IgD-negative memory B cell (primary cell): ENCODE data around the gene ITGA11. TPM values are rescaled to one million over a fixed set of nuclear protein-coding genes. Genes with fewer than 3 reads are reported as not detected.

Experiments used
- H3K27ac Mint-ChIP-seq, 3 donors: one replicate each; pipeline ENCODE4 v1.8.0; 2020 to 2022; ENCODE audit warnings: mild to moderate bottlenecking in 3 of 3, mixed read lengths in 3 of 3, moderate library complexity in 1 of 3
- H3K27me3 Mint-ChIP-seq: one replicate; pipeline ENCODE4 v1.8.0; 2021; ENCODE audit warnings: mixed read lengths
- H3K36me3 Mint-ChIP-seq: one replicate; pipeline ENCODE4 v1.8.0; 2020; ENCODE audit warnings: mild to moderate bottlenecking, mixed read lengths
- H3K4me1 Mint-ChIP-seq, 3 donors: one replicate each; pipeline ENCODE4 v1.8.0; 2020 to 2022; ENCODE audit warnings: mixed read lengths in 3 of 3, mild to moderate bottlenecking in 1 of 3
- H3K4me3 Mint-ChIP-seq, 4 donors: one replicate each; pipeline ENCODE4 v1.8.0; 2020 to 2022; ENCODE audit warnings: mild to moderate bottlenecking in 4 of 4, mixed read lengths in 4 of 4, moderate library complexity in 3 of 4
- H3K9me3 Mint-ChIP-seq, 3 donors: one replicate each; pipeline ENCODE4 v1.8.0; 2020 to 2021; ENCODE audit warnings: mixed read lengths in 3 of 3, mild to moderate bottlenecking in 1 of 3
- polyA plus RNA-seq: library from polyadenylated mRNA; unstranded; fragments of 300-500 nt; fragmentation: Illumina TruSeq; gene quantifications from one replicate; pipeline ENCODE4 v1.2.3, GENCODE V29; 2021

Gene ITGA11
- polyA plus RNA-seq, 1 donor from 2014 or later: not detected

- Mint-ChIP-seq H3K4me3 (no peak overlapping the region), H3K27me3 (peaks cover 19% of the 10 kb centered on the region), H3K9me3 (no peaks in the 10 kb centered on the region), H3K4me1 (no peaks in the 10 kb centered on the region), H3K36me3 (no peaks in the 10 kb centered on the region), H3K27ac (no peak overlapping the region)
Measured at GRCh38 chr15:68328443-68328842, 103.5 kb downstream of the ITGA11 start.

DNA sequence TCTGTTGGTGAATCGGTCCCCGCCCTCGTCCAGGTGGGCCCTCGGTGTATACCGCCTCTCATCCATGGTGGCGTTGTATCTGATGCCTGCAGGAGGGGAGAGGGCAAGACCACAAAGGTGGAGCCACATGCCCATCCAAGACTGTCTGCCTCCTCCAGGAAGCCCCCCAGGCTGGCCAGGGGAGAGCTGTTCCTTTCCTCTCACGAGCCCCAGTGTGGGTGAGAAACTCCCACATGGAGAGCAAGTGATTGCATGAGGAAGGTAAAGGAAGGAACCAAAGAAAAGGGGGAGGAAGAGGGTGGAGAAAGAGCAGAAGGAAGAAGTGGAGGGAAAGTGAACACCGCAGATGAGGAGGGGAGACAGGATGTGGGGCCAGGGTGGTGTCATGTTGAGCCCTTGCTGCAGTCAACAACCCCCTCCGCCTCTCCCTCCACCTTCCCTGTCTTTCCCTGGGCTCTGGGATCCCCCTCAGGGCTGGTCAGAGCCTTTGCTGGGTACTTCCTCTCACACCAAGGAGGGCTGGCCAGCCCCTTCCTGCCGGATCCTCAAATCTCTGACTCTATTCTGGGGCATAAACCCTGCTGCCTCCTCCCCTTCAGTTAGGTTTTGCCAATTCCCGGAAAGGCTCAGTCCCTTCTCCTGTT lies 105.1 kb downstream of the ITGA11 start:
- Mint-ChIP-seq H3K4me1 (no peaks in the 10 kb centered on the region), H3K9me3 (no peaks in the 10 kb centered on the region), H3K27ac (no peak overlapping the region), H3K36me3 (no peaks in the 10 kb centered on the region), H3K27me3 (peaks cover 19% of the 10 kb centered on the region), H3K4me3 (no peak overlapping the region)

DNA sequence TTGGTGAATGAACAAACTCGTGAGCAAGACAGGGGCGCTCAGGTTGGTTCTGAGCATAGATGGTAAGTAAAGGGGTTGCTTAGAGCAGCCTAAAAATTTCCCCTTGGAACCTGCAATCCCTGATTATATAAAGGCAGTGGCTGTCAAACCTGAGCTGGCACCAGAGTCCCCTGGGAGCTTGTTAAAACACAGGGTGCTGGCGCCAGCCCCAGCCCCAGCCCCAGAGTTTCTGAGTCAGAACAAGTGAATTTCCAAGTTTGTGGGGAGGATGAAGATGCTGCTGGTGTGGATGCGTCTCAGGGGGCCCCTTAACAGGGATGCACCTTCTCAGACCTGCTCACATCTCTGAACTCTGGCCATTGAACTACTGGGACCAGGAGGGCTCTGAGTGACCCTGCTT lies 106.2 kb downstream of the ITGA11 start:
- H3K9me3 Mint-ChIP-seq: no peaks in the 10 kb centered on the region
- peaks cover 18% of the 10 kb centered on the region for H3K27me3 Mint-ChIP-seq
- H3K27ac Mint-ChIP-seq: peak overlapping the region in 1 of 3 donors; percentile 5
- H3K4me3 Mint-ChIP-seq: no peak overlapping the region
- no peaks in the 10 kb centered on the region for H3K4me1 Mint-ChIP-seq
- no peaks in the 10 kb centered on the region for H3K36me3 Mint-ChIP-seq

GRCh38 chr15:68322796-68323195 lies 109.2 kb downstream of the ITGA11 start:
- Mint-ChIP-seq H3K9me3 (no peaks in the 10 kb centered on the region), H3K27me3 (peaks cover 11% of the 10 kb centered on the region), H3K4me3 (no peak overlapping the region), H3K36me3 (peaks cover 1% of the 10 kb centered on the region), H3K4me1 (no peaks in the 10 kb centered on the region), H3K27ac (no peak overlapping the region)

DNA sequence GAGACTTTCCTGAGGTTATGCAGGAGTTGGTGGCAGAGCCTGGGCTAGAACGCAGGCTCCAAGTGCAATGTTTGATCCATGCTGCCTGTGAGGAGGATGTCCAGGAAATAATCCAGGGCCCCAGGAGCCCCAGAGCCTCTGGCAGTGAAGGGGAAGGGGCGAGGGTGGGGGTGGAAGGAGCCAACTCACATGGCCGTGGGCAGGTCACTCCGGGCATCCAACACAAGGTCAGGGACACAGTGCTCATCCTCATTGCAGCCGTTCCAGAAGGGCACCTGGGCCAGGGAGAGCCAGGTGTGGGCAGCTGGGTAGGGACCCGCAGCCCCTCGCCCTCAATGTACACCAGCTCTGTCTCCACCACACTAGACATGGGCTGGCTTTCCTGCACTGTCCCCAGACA lies 110.7 kb downstream of the ITGA11 start:
- Mint-ChIP-seq H3K9me3 (no peaks in the 10 kb centered on the region), H3K4me3 (no peak overlapping the region), H3K36me3 (peaks cover 1% of the 10 kb centered on the region), H3K27me3 (peaks cover 11% of the 10 kb centered on the region), H3K4me1 (peaks cover 0 to 3% (median 0%) of the 10 kb centered on the region in 3 donors), H3K27ac (no peak overlapping the region)

GRCh38 chr15:68319997-68320396 lies 112.0 kb downstream of the ITGA11 start:
- H3K27me3 Mint-ChIP-seq: peaks cover 8% of the 10 kb centered on the region
- peaks cover 0 to 3% (median 0%) of the 10 kb centered on the region in 3 donors for H3K4me1 Mint-ChIP-seq
- peaks cover 1% of the 10 kb centered on the region for H3K36me3 Mint-ChIP-seq
- H3K9me3 Mint-ChIP-seq: no peaks in the 10 kb centered on the region
- no peak overlapping the region for H3K27ac Mint-ChIP-seq
- peak overlapping the region in 1 of 4 donors; percentile 15 for H3K4me3 Mint-ChIP-seq

- peaks cover 0 to 3% (median 0%) of the 10 kb centered on the region in 3 donors for H3K4me1 Mint-ChIP-seq
- peaks cover 1% of the 10 kb centered on the region for H3K36me3 Mint-ChIP-seq
- no peak overlapping the region for H3K27ac Mint-ChIP-seq
- no peaks in the 10 kb centered on the region for H3K9me3 Mint-ChIP-seq
- H3K4me3 Mint-ChIP-seq: no peak overlapping the region
- H3K27me3 Mint-ChIP-seq: peaks cover 6% of the 10 kb centered on the region
Measured at GRCh38 chr15:68318931-68319909, 112.7 kb downstream of the ITGA11 start.

DNA sequence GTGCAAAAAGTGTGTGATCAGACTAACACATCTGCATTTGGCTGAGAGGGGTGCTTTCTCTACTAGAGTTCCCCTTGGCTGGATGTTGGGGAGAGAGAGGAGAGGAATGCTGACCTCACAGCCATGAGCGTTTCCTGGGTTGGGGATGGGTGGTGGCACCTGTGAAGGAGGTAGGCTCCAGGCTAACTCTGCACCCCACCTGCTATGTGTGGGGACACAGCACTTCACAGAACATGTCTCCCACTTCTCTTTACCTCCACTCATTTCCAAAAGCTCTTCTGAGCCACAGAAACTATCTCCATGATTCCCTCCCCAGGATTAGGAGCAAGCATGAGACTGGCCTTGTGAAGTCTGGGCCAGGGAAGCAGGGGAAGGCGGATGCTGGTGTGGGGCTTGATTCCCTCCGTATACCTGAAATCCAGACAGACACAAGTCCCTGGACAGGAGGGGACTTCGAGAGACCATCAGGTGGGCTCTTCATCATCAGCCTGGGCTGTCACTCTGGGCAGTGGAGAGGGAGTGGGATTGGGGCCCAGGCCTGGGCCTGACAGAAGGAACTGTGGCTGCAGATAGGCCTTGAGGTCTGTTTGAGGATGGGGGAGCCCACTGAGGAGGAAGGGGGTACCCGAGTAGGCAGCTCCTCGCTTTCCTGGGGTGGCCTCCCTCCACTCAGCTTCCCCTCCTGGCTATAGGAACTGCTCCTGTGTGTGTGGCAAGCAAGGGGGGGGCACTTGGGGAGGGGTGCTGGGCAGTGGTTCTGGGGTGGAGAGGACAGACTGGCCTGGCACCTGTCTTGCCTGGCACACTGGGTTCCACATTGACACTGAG lies 113.7 kb downstream of the ITGA11 start:
- no peak overlapping the region for H3K27ac Mint-ChIP-seq
- peak overlapping the region in 1 of 4 donors; percentile 68 for H3K4me3 Mint-ChIP-seq
- peaks cover 1% of the 10 kb centered on the region for H3K36me3 Mint-ChIP-seq
- peaks cover 3% of the 10 kb centered on the region for H3K27me3 Mint-ChIP-seq
- H3K4me1 Mint-ChIP-seq: peaks cover 0 to 3% (median 0%) of the 10 kb centered on the region in 3 donors
- no peaks in the 10 kb centered on the region for H3K9me3 Mint-ChIP-seq

DNA sequence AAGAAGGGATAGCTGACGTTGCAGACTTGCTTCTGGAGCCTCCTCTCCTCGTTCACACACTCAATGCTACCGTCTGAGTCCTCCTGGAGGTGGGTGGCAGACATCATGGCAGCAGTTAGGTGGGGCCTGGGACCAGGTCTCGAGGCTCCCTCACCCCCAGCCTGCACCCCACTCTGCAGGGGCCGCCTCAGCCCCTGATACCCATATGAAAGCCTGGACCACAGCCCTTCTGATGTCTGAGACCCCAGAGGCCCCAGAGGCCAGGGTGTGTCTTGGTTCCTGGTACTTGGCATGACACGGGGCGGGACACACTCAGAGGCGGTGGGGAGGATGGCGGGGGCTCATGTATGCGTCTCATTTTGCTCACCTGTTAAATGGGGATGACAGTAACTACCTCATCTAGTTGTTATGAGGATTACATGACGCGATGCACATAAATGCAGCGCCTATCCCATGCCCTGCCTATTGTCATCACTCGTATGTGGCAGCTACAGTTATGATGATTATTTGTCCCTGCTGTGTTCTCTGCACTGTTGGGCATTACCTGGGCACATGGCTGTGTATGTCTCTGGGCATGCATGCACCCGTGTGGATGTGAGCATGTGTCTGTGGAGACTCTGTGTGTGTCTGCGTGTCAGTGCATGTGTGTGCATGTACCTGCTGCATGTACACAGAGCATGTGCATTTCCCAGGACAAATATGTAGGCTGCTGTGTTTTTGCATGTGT lies 114.5 kb downstream of the ITGA11 start:
- Mint-ChIP-seq H3K36me3 (peaks cover 1% of the 10 kb centered on the region), H3K9me3 (no peaks in the 10 kb centered on the region), H3K27ac (no peak overlapping the region), H3K4me1 (peaks cover 0 to 3% (median 0%) of the 10 kb centered on the region in 3 donors), H3K4me3 (no peak overlapping the region), H3K27me3 (peaks cover 3% of the 10 kb centered on the region)

GRCh38 chr15:68316061-68316804 lies 115.7 kb downstream of the ITGA11 start:
- H3K9me3 Mint-ChIP-seq: no peaks in the 10 kb centered on the region
- H3K36me3 Mint-ChIP-seq: peaks cover 1% of the 10 kb centered on the region
- H3K27ac Mint-ChIP-seq: no peak overlapping the region
- H3K4me1 Mint-ChIP-seq: peaks cover 0 to 3% (median 0%) of the 10 kb centered on the region in 3 donors
- H3K4me3 Mint-ChIP-seq: no peak overlapping the region
- peaks cover 5% of the 10 kb centered on the region for H3K27me3 Mint-ChIP-seq

DNA sequence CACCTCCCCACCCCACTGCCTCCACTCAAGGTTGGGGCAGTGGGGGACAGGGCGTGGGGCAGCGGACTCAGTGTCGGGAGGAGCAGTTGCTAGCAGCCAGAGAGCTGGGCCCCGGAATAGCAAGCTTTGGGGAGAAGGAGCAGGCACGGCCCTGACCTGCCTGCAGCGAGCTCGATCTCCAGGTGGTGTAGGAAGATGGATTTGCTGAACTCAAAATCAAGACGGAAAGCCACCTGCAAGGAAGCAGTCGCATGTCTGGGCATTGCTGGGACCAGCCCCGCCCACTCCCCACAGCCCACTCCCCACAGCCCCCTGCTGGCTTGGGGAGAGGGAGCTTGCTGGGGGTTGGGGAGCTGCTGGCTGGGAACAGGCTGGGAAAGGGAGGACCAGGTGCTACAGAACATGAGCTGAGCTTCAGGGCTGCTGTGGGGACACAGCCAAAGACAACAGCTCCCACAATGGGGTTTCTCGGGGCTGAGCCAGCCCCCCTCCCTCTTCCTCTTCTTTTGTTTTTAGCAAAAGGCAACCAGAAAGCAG lies 116.4 kb downstream of the ITGA11 start:
- Mint-ChIP-seq H3K4me1 (peaks cover 0 to 3% (median 0%) of the 10 kb centered on the region in 3 donors), H3K4me3 (no peak overlapping the region), H3K27me3 (peaks cover 5% of the 10 kb centered on the region), H3K27ac (no peak overlapping the region), H3K36me3 (peaks cover 1% of the 10 kb centered on the region), H3K9me3 (no peaks in the 10 kb centered on the region)

DNA sequence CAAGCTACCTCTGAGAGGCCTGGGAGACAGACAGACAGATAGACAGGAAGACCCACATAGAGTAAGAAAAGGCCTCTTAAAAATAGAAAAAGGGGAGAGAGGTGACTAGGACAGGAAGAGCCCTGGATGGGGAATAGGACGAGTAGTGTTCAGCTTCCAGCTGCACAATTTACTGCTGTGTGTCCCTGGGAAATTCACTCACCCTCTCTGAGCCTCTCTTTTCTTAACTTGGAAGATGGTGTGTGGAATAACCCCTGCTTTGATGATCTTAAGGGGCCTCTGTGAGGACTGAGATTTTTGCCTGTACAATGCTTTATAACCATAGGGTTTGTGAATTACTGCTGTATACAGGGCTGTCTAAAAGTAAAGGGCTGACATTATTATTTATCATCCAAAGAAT lies 116.9 kb downstream of the ITGA11 start:
- Mint-ChIP-seq H3K4me1 (peaks cover 0 to 3% (median 0%) of the 10 kb centered on the region in 3 donors), H3K27ac (no peak overlapping the region), H3K27me3 (peaks cover 5% of the 10 kb centered on the region), H3K36me3 (no peaks in the 10 kb centered on the region), H3K9me3 (no peaks in the 10 kb centered on the region), H3K4me3 (no peak overlapping the region)

DNA sequence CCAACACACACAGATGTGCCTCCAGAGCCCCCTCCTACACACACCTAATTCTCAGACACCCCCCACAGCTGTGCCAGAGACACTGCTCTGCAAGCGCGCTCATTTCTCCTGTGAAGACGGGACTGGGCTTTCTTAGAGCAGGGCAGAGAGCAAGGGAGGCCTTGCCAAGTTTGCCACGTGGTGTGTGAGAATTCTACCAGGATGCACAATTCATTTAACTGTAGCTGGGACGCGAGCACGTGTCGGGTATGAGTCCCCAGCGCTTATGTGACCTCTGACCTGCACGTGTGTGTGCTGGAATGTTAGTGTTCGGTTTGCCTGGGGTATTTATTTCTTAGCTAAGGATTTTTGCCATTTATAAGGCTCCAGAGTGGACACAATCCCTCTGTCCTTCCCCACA lies 117.4 kb downstream of the ITGA11 start:
- no peaks in the 10 kb centered on the region for H3K9me3 Mint-ChIP-seq
- H3K36me3 Mint-ChIP-seq: no peaks in the 10 kb centered on the region
- H3K27me3 Mint-ChIP-seq: peaks cover 5% of the 10 kb centered on the region
- no peak overlapping the region for H3K27ac Mint-ChIP-seq
- no peak overlapping the region for H3K4me3 Mint-ChIP-seq
- H3K4me1 Mint-ChIP-seq: peaks cover 0 to 3% (median 0%) of the 10 kb centered on the region in 3 donors
